Spleen (tissue), 11 donors: ENCODE measurements around the gene FAS. TPM values are rescaled to one million over a fixed set of nuclear protein-coding genes. Genes with fewer than 3 reads are reported as not detected.

Experiments
- DNase-seq: peaks from one replicate; pipeline ENCODE4 v3.0.0-alpha.2; 2020
- H3K27ac ChIP-seq, 8 donors: fragments of 200-600 bp; sonication (generic) in 7 of 8; 1 replicate in 4 of 8; 2 replicates in 4 of 8; pipeline versions ENCODE4 v1.5.0 to v1.8.0; 2016 to 2021; ENCODE audit warnings: inconsistent platforms in 4 of 8, mild to moderate bottlenecking in 4 of 8, moderate library complexity in 1 of 8
- H3K27me3 ChIP-seq, 7 donors: fragments of 200-600 bp; sonication (generic) in 6 of 7; replicated peaks in 1 of 7; 1 replicate in 4 of 7; 2 replicates in 3 of 7; pipeline versions ENCODE4 v1.5.0 to v1.8.0; 2016 to 2021; ENCODE audit warnings: inconsistent platforms in 3 of 7, mild to moderate bottlenecking in 1 of 7
- H3K36me3 ChIP-seq, 6 donors: fragments of 200-600 bp; sonication (generic) in 5 of 6; 1 replicate in 4 of 6; 2 replicates in 2 of 6; pipeline versions ENCODE4 v1.5.0 to v1.8.0; 2016 to 2021; ENCODE audit warnings: inconsistent platforms in 2 of 6
- H3K4me1 ChIP-seq, 6 donors: fragments of 200-600 bp; sonication (generic) in 5 of 6; 1 replicate in 3 of 6; 2 replicates in 3 of 6; pipeline versions ENCODE4 v1.5.0 to v1.8.0; 2016 to 2021; ENCODE audit warnings: inconsistent platforms in 3 of 6
- H3K4me3 ChIP-seq, 8 donors: fragments of 200-600 bp; sonication (generic) in 7 of 8; 1 replicate in 4 of 8; 2 replicates in 4 of 8; pipeline versions ENCODE4 v1.5.0 to v1.8.0; 2016 to 2021; ENCODE audit warnings: inconsistent platforms in 4 of 8, mild to moderate bottlenecking in 4 of 8, moderate library complexity in 2 of 8
- H3K9me3 ChIP-seq, 8 donors: fragments of 200-600 bp; sonication (generic) in 7 of 8; 1 replicate in 4 of 8; 2 replicates in 4 of 8; pipeline versions ENCODE4 v1.5.0 to v1.8.0; 2016 to 2021; ENCODE audit warnings: inconsistent platforms in 4 of 8
- POLR2A ChIP-seq, 3 donors: fragments of 450-650 bp; IDR thresholded peaks; one replicate each; pipeline ENCODE4 v1.5.1; 2017; ENCODE audit warnings: antibody characterized with exemption in 3 of 3, mild to moderate bottlenecking in 1 of 3
- POLR2AphosphoS5 ChIP-seq, 3 donors: sonication (generic); formaldehyde crosslinking; IDR thresholded peaks; one replicate each; pipeline ENCODE4 v1.5.1; 2017; ENCODE audit warnings: antibody characterized with exemption in 3 of 3
- WGBS, 5 donors: extraction: QIAGEN DNeasy Blood & Tissue Kit in 3 of 5; methylation state at CpG; one replicate each; pipeline versions ENCODE4 v1.1.5 to v1.1.7; 2013 to 2018; 5-methylcytosine and 5-hydroxymethylcytosine counted together
- intact Hi-C: fragments of 100-400 bp; cut with DNase I; formaldehyde crosslinking; loops from one replicate; pipeline ENCODE4 v1.15.0; 2023; ENCODE audit warnings: low total_unique reads
- polyA plus RNA-seq, 3 donors: library from polyadenylated mRNA; stranded (reverse); fragments of 200-250 nt; gene quantifications; one replicate each; pipeline ENCODE4 v1.2.1, GENCODE V29; 2013
- total RNA-seq, 7 donors: library from RNA; depleted of rRNA in 3 of 7; stranded (reverse); fragments of >200 nt in 3 of 7; fragmentation: NEBNext Ultra II Directional in 4 of 7; extraction: Animal tissue kit (Norgen Biotek cat#: 25700) in 4 of 7; gene quantifications; one replicate each; pipeline versions ENCODE4 v1.1.0 to v1.2.1, GENCODE V29; 2016 to 2021
- TF ChIP-seq, protein P1 (sequence below), 11 experiments: fragments of 200-600 bp in 7 of 11; fragments of 450-650 bp in 4 of 11; sonication (generic) in 4 of 11; IDR thresholded peaks in 8 of 11; conservative IDR thresholded peaks in 3 of 11; 1 replicate in 7 of 11; 2 replicates in 4 of 11; pipeline versions ENCODE4 v1.4.0 to v1.8.0; 2016 to 2021; ENCODE audit warnings: antibody characterized with exemption in 11 of 11, inconsistent platforms in 4 of 11, mild to moderate bottlenecking in 1 of 11
- donor health status: healthy with polysubstance abuse.
- donor health status: DM: no; HTN: no; CAD: no; lungs with moderate emphysema.
- donor health status: DM: no; HTN: no; CAD: no.
- donor health status: Bipolar disorder and iron deficiency.
- donor health status: healthy.
- donor health status: DM: no; HTN: no; CAD: no.
- donor health status: DM: yes; HTN: yes; CAD: no.

Gene FAS
- total and polyA plus RNA-seq, 10 donors = 7.6 to 50.6 (median 30.6) TPM

GRCh38 chr10:88974446-88975376, 15.9 kb upstream of the FAS start:
- H3K36me3 ChIP-seq = no peaks in the 10 kb centered on the region
- peak overlapping the region; percentile 16 to 67 (median 39) for H3K4me3 ChIP-seq
- peaks cover 8 to 52% (median 19%) of the 10 kb centered on the region in 6 donors for H3K4me1 ChIP-seq
- intact Hi-C loops = no loop called here
- H3K27ac ChIP-seq = peak overlapping the region; percentile 39 to 83 (median 74)
- WGBS, 5 donors = 10 to 17% (median 12%) methylated on average over 7 of the region's 7 CpGs
- no peaks in the 10 kb centered on the region for H3K27me3 ChIP-seq
- DNase-seq = no peak
- TF ChIP-seq, protein P1, sequence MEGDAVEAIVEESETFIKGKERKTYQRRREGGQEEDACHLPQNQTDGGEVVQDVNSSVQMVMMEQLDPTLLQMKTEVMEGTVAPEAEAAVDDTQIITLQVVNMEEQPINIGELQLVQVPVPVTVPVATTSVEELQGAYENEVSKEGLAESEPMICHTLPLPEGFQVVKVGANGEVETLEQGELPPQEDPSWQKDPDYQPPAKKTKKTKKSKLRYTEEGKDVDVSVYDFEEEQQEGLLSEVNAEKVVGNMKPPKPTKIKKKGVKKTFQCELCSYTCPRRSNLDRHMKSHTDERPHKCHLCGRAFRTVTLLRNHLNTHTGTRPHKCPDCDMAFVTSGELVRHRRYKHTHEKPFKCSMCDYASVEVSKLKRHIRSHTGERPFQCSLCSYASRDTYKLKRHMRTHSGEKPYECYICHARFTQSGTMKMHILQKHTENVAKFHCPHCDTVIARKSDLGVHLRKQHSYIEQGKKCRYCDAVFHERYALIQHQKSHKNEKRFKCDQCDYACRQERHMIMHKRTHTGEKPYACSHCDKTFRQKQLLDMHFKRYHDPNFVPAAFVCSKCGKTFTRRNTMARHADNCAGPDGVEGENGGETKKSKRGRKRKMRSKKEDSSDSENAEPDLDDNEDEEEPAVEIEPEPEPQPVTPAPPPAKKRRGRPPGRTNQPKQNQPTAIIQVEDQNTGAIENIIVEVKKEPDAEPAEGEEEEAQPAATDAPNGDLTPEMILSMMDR (IDR thresholded peaks at IDR 0.05 in 8 of 11, conservative IDR thresholded peaks at IDR 0.05 in 3 of 11) = no peak
- TF ChIP-seq POLR2A (IDR thresholded peaks at IDR 0.05) (no peak), POLR2AphosphoS5 (IDR thresholded peaks at IDR 0.05) (no peak)
- no peaks in the 10 kb centered on the region for H3K9me3 ChIP-seq

- no peaks in the 10 kb centered on the region for H3K27me3 ChIP-seq
- H3K9me3 ChIP-seq = no peaks in the 10 kb centered on the region
- no peak for DNase-seq
- H3K4me1 ChIP-seq = peaks cover 8 to 53% (median 19%) of the 10 kb centered on the region in 6 donors
- H3K36me3 ChIP-seq = no peaks in the 10 kb centered on the region
- intact Hi-C loops = no loop called here
- 50 to 72% (median 56%) methylated on average over 3 of the region's 3 CpGs for WGBS, 5 donors
- peak overlapping the region; percentile 39 to 83 (median 74) for H3K27ac ChIP-seq
- TF ChIP-seq POLR2A (IDR thresholded peaks at IDR 0.05) = no peak
- no peak for TF ChIP-seq POLR2AphosphoS5 (IDR thresholded peaks at IDR 0.05)
- TF ChIP-seq, protein P1 (IDR thresholded peaks at IDR 0.05 in 8 of 11, conservative IDR thresholded peaks at IDR 0.05 in 3 of 11) = no peak
- H3K4me3 ChIP-seq = peak overlapping the region; percentile 16 to 67 (median 39)
Measured at GRCh38 chr10:88975377-88975720, 15.2 kb upstream of the FAS start.

- Histone ChIP-seq H3K4me3 (no peak overlapping the region), H3K27me3 (no peaks in the 10 kb centered on the region), H3K36me3 (no peaks in the 10 kb centered on the region), H3K27ac (peak overlapping the region in 4 of 8 donors; percentile 2 to 61 (median 50)), H3K9me3 (no peaks in the 10 kb centered on the region), H3K4me1 (peaks cover 8 to 67% (median 19%) of the 10 kb centered on the region in 6 donors)
- WGBS, 5 donors = 84 to 94% (median 93%) methylated on average over 2 of the region's 2 CpGs
- DNase-seq = no peak
- TF ChIP-seq POLR2A (IDR thresholded peaks at IDR 0.05) = no peak
- TF ChIP-seq POLR2AphosphoS5 (IDR thresholded peaks at IDR 0.05) = no peak
- TF ChIP-seq, protein P1 (IDR thresholded peaks at IDR 0.05 in 8 of 11, conservative IDR thresholded peaks at IDR 0.05 in 3 of 11) = no peak
- intact Hi-C loops = no loop called here
Measured at GRCh38 chr10:88978463-88978862, 12.1 kb upstream of the FAS start.

- no peaks in the 10 kb centered on the region for H3K9me3 ChIP-seq
- peaks cover 6 to 69% (median 16%) of the 10 kb centered on the region in 6 donors for H3K4me1 ChIP-seq
- H3K27me3 ChIP-seq = no peaks in the 10 kb centered on the region
- 23 to 38% (median 29%) methylated on average over 5 of the region's 5 CpGs for WGBS, 5 donors
- no peak for TF ChIP-seq POLR2A (IDR thresholded peaks at IDR 0.05)
- TF ChIP-seq, protein P1 (IDR thresholded peaks at IDR 0.05 in 8 of 11, conservative IDR thresholded peaks at IDR 0.05 in 3 of 11) = no peak
- no peak for TF ChIP-seq POLR2AphosphoS5 (IDR thresholded peaks at IDR 0.05)
- no peak overlapping the region for H3K4me3 ChIP-seq
- intact Hi-C loops = no loop called here
- DNase-seq = no peak
- no peaks in the 10 kb centered on the region for H3K36me3 ChIP-seq
- peak overlapping the region in 7 of 8 donors; percentile 1 to 65 (median 42) for H3K27ac ChIP-seq
Measured at GRCh38 chr10:88979153-88979562, 11.4 kb upstream of the FAS start.
